Right cardiac atrium (tissue), 5 donors: Measurements from ENCODE around the gene KIAA1671. TPM values are rescaled to one million over a fixed set of nuclear protein-coding genes. Genes with fewer than 3 reads are reported as not detected.

Experiments used
- ATAC-seq, 2 donors: fragments of 200-7000 bp; cut with Tn5 transposase; one replicate each; pipeline versions ENCODE4 v1.8.0 to v1.9.1; 2020; ENCODE audit warnings: moderate library complexity in 2 of 2, mild to moderate bottlenecking in 1 of 2
- DNase-seq, 3 donors: peaks; one replicate each; pipeline ENCODE4 v3.0.0-alpha.2; 2020
- H3K27ac ChIP-seq: one replicate; pipeline ENCODE4 v1.5.1; 2013; ENCODE audit warnings: mild to moderate bottlenecking, low read length, control low read depth, moderate library complexity
- H3K27me3 ChIP-seq: one replicate; pipeline ENCODE4 v1.6.1; 2013; ENCODE audit not compliant: control insufficient read depth, insufficient read depth
- H3K4me1 ChIP-seq: one replicate; pipeline ENCODE4 v1.6.1; 2013; ENCODE audit warnings: low read length; ENCODE audit not compliant: control insufficient read depth, insufficient read depth
- H3K4me3 ChIP-seq: one replicate; pipeline ENCODE4 v1.5.1; 2013; ENCODE audit warnings: low read length, control low read depth
- H3K9me3 ChIP-seq: one replicate; pipeline ENCODE4 v1.6.1; 2013; ENCODE audit warnings: low read length; ENCODE audit not compliant: control insufficient read depth
- WGBS: extraction: QIAGEN DNeasy Blood & Tissue Kit; methylation state at CpG from one replicate; pipeline ENCODE4 v1.1.7; 2013; 5-methylcytosine and 5-hydroxymethylcytosine counted together
- intact Hi-C, 4 donors: fragments of 100-400 bp; cut with DNase I; formaldehyde crosslinking; loops; one replicate each; pipeline versions ENCODE4 v1.11.0 to v1.14.0; 2022 to 2023
- polyA plus RNA-seq: library from polyadenylated mRNA; stranded (reverse); fragments of 200-250 nt; gene quantifications from one replicate; pipeline ENCODE4 v1.2.3, GENCODE V29; 2013
- total RNA-seq, 4 donors: library from RNA; stranded (reverse); fragmentation: NEBNext Ultra II Directional; extraction: Animal tissue kit (Norgen Biotek cat#: 25700); gene quantifications; one replicate each; pipeline ENCODE4 v1.2.1, GENCODE V29; 2021
- donor health status: healthy with polysubstance abuse.
- donor health status: DM: no; HTN: yes; CAD: no.
- donor health status: DM: no; HTN: no; CAD: no.
- donor health status: DM: no; HTN: yes; CAD: no; lungs with severe emphysema.
- donor health status: DM: yes; HTN: yes; CAD: no.

Gene KIAA1671
- total and polyA plus RNA-seq, 5 donors, result 7.5 to 24.0 (median 19.9) TPM

DNA sequence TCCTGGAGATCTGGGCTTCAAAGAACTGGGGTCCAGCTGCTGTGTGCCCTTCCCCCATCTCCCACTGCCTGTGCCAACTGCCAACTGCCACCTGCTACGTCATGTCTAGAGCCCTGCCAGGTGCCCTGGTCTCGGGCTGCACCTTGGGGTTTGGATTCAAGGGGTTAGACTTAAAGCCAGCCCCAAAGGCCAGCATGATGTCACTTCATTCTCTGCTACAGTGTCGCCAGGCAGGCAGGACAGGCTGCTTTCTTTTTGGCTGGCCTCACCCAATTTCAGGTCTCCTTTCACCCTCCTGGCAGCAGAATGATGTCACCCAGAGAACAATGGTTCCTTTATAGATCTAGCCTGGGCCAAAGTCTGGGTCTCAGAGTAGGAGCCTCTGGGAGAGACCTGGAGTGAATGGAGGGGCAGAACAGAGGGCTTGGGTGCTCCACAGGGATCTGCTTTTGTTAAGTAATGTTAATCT, 167.6 kb downstream of the KIAA1671 start:
- Histone ChIP-seq H3K27me3 (no peaks in the 10 kb centered on the region), H3K27ac (peak overlapping the region; percentile 58), H3K4me1 (peaks cover 4% of the 10 kb centered on the region), H3K4me3 (no peak overlapping the region), H3K9me3 (no peaks in the 10 kb centered on the region)
- DNase-seq, result peak in 1 of 3 donors; percentile 56
- peak; percentile 51 to 83 for ATAC-seq
- intact Hi-C loops, result no loop called here
- 56% methylated on average over 3 of the region's 3 CpGs for WGBS

DNA sequence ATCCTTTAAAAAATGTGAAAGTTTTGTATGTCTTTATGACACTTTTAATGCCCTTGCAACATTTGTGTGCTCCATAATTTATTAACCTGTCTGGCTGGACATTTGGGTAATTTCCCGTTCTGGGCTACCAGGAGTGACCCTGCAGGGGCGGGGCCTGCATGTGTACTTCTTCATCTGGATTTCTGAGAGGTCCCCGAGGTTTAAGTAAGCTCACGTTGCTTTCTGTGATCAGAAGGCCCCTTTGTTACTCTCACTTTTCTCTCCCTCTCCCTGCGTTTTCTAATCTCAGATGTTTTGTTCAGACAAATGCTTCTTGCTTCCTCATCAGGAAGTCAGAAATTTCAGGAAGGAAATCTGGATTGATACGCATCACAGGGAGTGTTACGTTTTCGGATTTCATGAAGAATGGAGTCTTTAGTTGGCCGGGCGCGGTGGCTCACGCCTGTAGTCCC, 168.3 kb downstream of the KIAA1671 start:
- intact Hi-C loops, result no loop called here
- peak; percentile 38 to 58 for ATAC-seq
- DNase-seq, result no peak
- H3K27me3 ChIP-seq, result no peaks in the 10 kb centered on the region
- WGBS, result 56% methylated on average over 12 of the region's 12 CpGs
- no peaks in the 10 kb centered on the region for H3K9me3 ChIP-seq
- H3K4me3 ChIP-seq, result no peak overlapping the region
- peak overlapping the region; percentile 84 for H3K27ac ChIP-seq
- H3K4me1 ChIP-seq, result peaks cover 4% of the 10 kb centered on the region

DNA sequence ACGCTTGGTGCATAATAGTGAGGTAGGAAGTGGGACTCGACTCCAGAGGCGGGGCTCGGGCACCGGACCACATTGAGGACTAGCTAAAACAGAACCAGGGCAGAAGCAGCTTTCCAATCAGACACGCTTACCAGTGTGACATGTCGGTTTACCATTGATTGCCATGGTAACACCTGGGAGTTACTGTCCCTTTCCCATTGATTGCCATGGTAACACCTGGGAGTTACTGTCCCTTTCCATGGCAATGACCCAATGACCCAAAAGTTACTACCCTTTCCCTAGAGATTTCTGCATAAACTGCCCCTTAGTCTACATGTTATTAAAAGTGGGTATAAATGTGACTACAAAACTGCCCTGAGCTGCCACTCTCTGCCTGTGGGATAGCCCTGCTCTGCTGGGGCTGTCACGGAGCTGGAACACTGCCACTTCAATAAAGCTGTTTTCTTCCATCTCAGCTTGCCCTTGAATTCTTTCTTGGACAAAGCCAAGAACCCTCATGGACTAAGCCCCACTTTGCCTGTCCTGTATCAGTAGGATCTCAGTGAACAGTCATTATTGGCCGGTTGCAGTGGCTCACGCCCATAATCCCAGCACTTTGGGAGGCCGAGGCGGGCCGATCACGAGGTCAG, 169.7 kb downstream of the KIAA1671 start:
- Histone ChIP-seq H3K4me3 (no peak overlapping the region), H3K27me3 (no peaks in the 10 kb centered on the region), H3K9me3 (no peaks in the 10 kb centered on the region), H3K4me1 (peaks cover 6% of the 10 kb centered on the region), H3K27ac (no peak overlapping the region)
- WGBS, result 94% methylated on average over 14 of the region's 14 CpGs
- no peak for DNase-seq
- intact Hi-C loops, result no loop called here
- no peak for ATAC-seq

DNA sequence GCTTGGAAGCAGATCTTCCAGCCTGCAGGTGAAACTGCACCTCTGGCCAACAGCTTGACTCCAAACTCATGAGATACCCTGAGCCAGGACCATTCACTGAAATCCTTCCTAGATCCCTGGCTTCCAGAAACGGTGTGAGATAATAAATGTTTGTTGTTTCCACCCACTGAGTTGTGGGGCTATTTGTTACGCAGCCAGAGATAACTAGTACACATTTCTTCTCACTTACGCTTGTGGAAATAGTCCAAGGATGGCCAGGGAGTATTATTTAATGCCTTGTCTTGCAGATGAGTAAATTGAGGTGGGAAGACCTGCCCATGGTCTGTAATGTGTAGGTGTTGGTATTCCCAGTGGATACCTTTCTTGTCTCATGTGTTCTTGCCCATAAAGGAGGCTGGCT, 171.2 kb downstream of the KIAA1671 start:
- peaks cover 6% of the 10 kb centered on the region for H3K4me1 ChIP-seq

DNA sequence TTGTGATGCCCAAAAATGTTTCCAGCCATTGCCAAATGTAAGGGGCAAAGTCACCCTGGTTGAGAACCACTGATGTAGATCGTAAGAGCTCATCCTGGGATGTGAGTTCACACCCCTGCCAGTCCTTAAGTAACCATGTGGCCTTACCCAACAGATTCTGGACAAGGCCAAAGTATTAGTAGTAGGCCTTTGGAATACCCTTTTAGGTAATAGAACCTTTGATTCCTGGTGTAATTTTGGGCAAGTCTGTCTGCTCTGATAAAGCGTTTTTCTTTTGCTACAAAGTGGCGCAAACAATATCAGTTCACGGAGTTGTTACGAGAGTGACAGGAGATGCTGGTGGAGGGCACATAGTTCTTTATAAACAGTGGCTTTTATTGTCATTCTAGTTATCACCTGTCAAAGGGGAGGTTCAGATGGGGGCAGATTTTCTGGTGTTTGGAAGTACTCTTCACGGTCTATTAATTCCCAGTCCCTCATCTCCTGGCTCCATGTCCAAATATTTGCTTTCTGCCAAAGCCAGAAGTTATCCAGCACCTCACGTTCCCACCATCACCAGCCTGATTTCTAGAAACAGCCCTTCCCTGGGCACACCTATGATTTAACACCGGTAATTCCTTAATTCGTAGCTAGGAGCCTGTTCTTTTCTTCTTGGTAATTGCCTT, 173.3 kb downstream of the KIAA1671 start:
- intact Hi-C loops, result no loop called here
- Histone ChIP-seq H3K4me3 (no peak overlapping the region), H3K4me1 (peaks cover 2% of the 10 kb centered on the region), H3K27me3 (no peaks in the 10 kb centered on the region), H3K27ac (peak overlapping the region; percentile 26), H3K9me3 (no peaks in the 10 kb centered on the region)
- DNase-seq (no peak), ATAC-seq (no peak)
- 74% methylated on average over 9 of the region's 9 CpGs for WGBS

More for the DNA sequence above, 171.2 kb downstream of the KIAA1671 start:
- intact Hi-C loops, result no loop called here
- no peak overlapping the region for H3K27ac ChIP-seq
- DNase-seq, result no peak
- no peaks in the 10 kb centered on the region for H3K9me3 ChIP-seq
- 89% methylated on average over 3 of the region's 3 CpGs for WGBS
- no peak overlapping the region for H3K4me3 ChIP-seq
- H3K27me3 ChIP-seq, result no peaks in the 10 kb centered on the region
- no peak for ATAC-seq

DNA sequence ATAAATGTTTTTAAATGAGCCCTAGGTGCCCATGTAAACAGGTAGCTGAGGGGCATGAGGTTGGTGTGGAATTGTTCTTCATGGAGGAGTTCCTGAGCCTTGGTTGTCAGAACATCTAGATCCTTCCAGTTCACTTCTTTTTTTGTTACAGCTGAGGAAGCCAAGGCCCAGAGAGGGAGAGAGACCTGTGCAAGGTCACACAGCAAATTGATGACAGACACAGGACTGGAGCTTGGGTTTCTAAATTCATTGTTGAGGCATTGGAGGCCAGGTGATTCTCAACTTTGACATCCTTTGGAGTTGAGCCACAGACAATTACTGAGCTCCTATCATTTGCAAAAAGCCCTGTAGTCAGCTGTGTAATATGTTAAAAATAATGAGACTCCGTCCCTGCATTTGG, 174.0 kb downstream of the KIAA1671 start:
- DNase-seq (no peak), ATAC-seq (no peak)
- intact Hi-C loops, result no loop called here
- H3K27ac ChIP-seq, result no peak overlapping the region
- H3K27me3 ChIP-seq, result no peaks in the 10 kb centered on the region
- no peak overlapping the region for H3K4me3 ChIP-seq
- H3K4me1 ChIP-seq, result peaks cover 2% of the 10 kb centered on the region
- no peaks in the 10 kb centered on the region for H3K9me3 ChIP-seq
- 98% methylated on average over 1 of the region's 1 CpG for WGBS

DNA sequence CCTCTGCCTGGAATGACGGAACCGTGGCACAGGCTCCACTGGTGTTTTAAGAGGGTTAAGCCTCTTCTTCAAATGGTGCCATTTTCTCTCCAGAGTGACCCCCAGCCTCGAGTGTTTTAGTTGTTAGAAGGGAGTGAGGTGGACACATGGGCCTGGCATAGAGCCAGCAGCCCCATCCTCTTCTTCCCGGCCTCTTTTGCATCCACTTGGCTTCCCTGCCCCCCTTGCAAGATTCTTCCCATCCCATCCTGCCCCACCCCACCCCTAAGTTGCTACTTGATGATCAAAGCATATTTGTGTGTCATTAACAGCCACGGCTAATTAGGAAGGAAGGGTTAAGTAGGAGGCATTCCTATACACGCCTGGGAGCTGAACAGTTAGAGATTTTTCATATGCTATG, 174.8 kb downstream of the KIAA1671 start:
- 51% methylated on average over 6 of the region's 6 CpGs for WGBS
- intact Hi-C loops, result no loop called here
- peaks cover 2% of the 10 kb centered on the region for H3K4me1 ChIP-seq

DNA sequence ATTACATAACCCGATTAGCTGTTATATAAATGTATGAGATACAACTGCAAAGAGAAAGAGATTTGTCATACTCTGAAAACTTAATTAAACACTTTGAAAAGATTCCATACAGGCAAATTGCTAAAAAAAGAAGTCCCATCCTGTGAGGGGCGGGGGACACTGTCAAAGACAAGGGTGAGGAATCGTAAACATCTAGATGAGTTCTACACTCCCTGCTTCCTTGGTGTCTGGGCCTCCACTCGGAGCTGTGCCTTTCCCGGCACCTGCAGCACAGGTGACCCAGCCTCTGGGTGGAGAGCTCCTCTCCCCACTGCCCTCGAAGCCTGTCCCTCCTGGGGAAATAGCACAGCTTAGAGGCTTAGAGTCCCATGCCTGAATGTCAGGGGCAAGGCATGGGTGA, 177.9 kb downstream of the KIAA1671 start:
- Histone ChIP-seq H3K9me3 (no peaks in the 10 kb centered on the region), H3K27me3 (no peaks in the 10 kb centered on the region), H3K4me1 (peaks cover 2% of the 10 kb centered on the region), H3K4me3 (no peak overlapping the region), H3K27ac (no peak overlapping the region)
- ATAC-seq (no peak), DNase-seq (no peak)
- 80% methylated on average over 6 of the region's 6 CpGs for WGBS
- intact Hi-C loops, result no loop called here

More for the DNA sequence above, 174.8 kb downstream of the KIAA1671 start:
- H3K4me3 ChIP-seq, result no peak overlapping the region
- no peaks in the 10 kb centered on the region for H3K9me3 ChIP-seq
- ATAC-seq (no peak), DNase-seq (no peak)
- no peak overlapping the region for H3K27ac ChIP-seq
- H3K27me3 ChIP-seq, result no peaks in the 10 kb centered on the region

DNA sequence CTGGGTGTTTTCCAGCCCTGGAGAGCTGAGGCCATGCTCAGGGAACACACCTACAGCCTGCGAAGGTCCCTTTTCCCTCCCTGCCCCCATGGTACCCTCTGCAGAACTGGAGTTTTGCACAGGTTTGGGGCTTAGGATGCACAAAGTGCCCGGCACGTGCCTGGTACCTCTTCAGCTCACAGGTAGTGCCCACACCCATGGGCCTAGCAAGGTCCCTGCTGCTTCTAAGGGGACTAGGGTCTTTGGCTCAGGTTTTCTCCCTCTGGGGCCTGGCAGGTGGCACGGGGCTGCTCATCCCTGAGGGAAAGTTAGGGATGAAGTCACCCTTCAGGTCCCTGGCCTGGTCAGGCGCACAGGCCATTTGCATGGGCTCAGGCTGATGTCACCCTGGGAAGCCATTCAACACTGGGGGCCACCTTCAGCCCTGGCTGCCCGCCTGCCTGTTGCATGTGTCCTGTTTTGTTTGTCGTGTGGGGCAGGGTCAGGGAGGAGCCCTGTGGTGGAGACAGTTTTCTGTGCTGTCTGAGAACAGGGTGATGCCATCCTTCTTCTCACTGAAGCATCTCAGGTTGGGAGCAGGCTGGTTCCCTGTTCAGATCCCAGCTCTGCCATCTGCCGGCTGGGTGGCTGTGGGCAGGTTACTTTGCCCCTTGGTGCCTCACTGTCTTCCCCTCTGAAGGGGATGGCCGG, 178.8 kb downstream of the KIAA1671 start:
- Histone ChIP-seq H3K9me3 (no peaks in the 10 kb centered on the region), H3K4me3 (no peak overlapping the region), H3K27me3 (no peaks in the 10 kb centered on the region), H3K4me1 (no peaks in the 10 kb centered on the region), H3K27ac (peak overlapping the region; percentile 2)
- intact Hi-C loops, result no loop called here
- DNase-seq (no peak), ATAC-seq (no peak)
- WGBS, result 84% methylated on average over 9 of the region's 9 CpGs

DNA sequence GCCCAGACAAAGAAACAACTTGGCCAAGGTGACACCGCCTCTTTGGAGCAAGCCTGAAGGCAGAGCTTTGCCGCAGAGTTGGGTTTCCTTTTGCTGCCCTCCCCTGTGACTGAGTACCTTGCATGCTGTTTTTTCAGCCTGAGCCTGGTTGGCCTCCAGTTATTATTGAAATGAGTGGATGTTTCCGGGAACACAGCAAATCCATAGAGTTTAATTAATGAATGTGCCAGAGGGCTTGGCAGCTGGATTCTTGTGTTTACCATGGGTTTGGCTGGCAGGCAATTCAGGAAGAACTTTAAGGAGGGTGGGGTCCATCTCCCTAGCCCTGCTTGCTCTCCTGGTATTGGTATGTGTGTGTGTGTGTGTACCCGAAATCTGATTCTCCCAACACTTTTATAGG, 181.5 kb downstream of the KIAA1671 start:
- intact Hi-C loops, result no loop called here
- Histone ChIP-seq H3K9me3 (no peaks in the 10 kb centered on the region), H3K27me3 (no peaks in the 10 kb centered on the region), H3K4me3 (no peak overlapping the region), H3K27ac (peak overlapping the region; percentile 33), H3K4me1 (peaks cover 4% of the 10 kb centered on the region)
- DNase-seq, result no peak
- ATAC-seq, result peak; percentile 66 to 81
- 69% methylated on average over 4 of the region's 4 CpGs for WGBS

DNA sequence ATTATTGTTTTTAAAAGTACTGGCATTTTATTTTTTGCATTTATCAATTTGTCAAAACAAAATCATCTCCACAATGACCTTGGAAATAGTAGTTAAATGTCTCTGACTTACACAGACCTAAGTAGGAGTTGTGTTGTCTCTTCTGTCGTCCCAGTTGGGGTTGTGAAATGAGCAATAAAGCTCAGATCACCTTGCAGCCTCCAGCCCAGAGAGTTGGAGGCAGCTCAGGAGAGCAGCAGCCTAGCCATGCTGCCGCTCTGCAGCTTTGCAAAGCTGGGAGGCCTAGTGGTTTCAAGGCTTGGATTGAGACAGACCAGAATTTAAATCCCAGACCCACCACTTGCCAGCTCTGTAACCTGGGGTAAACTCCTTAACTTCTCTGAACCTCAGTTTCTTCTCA, 181.9 kb downstream of the KIAA1671 start:
- no peak for ATAC-seq
- Histone ChIP-seq H3K9me3 (no peaks in the 10 kb centered on the region), H3K4me1 (peaks cover 5% of the 10 kb centered on the region), H3K27me3 (no peaks in the 10 kb centered on the region), H3K27ac (peak overlapping the region; percentile 49), H3K4me3 (no peak overlapping the region)
- DNase-seq, result no peak
- 77% methylated on average over 2 of the region's 2 CpGs for WGBS
- intact Hi-C loops, result no loop called here
